Measurements from ENCODE around the gene SURF1. TPM values are rescaled to one million over a fixed set of nuclear protein-coding genes. Genes with fewer than 3 reads are reported as not detected.
"Not testable (repeated sequence)": the region's sequence is repeated elsewhere in the genome, so short reads cannot be mapped to it uniquely, and the experiment has no call there.

SURF1 gene
- total RNA-seq, 1 donor from 2014 or later = 40.9 TPM

- ATAC-seq (no peak), DNase-seq (ENCODE audit: low spot score) (no peak)
- intact Hi-C loops (cut with DNase I) = no loop called here
These were observed 30.1 kb upstream of the SURF1 start for GRCh38 chr9:133386338-133386737.

DNA sequence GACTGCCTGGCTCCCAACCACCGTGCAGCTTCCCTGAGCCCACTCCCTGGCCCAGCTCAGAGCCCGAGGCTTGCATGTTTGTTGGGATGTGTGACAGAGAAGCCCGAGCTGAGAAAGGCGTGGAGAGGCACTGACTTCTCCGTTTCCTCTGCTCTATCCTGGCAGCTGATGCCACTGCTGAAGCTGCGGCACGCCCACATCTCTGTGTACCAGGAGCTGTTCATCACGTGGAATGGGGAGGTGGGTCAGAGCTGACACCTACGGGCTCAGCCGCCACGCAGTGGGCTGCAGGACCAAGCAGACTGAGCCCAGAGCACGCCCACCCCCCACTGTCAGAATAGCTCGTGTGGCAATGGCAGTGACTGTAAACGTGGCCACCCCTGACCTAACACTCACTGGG, 29.2 kb upstream of the SURF1 start:
- ATAC-seq (no peak), DNase-seq (ENCODE audit: low spot score) (no peak)
- intact Hi-C loops (cut with DNase I) = no loop called here

GRCh38 chr9:133384736-133385321, 28.5 kb upstream of the SURF1 start:
- DNase-seq (ENCODE audit: low spot score) (no peak), ATAC-seq (no peak)
- intact Hi-C loops (cut with DNase I) = no loop called here

DNA sequence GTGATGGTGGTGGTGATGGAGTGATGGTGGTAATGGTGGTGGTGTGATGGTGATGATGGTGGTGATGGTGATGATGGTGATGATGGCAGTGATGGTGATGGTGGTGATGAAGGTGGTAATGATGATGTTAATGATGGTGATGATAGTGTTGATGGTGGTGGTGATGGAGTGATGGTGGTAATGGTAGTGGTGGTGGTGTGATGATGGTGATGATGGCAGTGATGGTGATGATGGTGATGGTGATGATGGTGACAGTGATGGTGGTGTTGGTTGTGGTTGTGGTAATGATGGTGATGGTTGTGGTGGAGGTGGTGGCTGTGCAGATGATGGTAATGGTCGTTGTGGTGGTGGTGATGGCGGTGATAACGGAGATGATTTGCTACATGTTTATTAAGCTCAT, 27.2 kb upstream of the SURF1 start:
- no peak for DNase-seq (ENCODE audit: low spot score)
- intact Hi-C loops (cut with DNase I) = no loop called here
- no peak for ATAC-seq

DNA sequence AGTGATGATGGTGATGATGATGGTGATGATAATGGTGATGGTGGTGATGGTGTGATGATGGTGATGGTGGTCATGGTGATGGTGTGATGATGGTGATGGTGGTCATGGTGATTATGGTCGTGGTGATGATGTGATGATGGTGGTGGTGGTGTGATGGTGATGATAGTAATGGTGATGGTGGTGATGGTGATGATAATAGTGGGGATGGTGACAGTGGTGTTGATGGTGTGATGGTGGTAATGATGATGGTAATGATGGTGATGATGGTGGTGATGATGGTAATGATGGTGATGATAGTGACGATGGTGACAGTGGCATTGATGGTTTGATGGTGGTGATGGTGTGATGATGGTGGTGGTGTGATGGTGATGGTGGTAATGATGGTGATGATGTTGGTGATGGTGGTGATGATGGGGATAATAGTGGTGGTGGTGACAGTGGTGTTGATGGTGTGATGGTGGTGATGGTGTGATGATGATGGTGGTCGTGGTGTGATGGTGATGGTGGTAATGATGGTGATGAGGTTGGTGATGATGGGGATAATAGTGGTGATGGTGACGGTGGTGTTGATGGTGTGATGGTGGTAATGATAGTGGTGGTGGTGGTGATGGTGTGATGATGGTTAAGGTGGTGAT, 26.3 kb upstream of the SURF1 start:
- intact Hi-C loops (cut with DNase I) = no loop called here
- no peak for ATAC-seq
- DNase-seq (ENCODE audit: low spot score) = no peak

DNA sequence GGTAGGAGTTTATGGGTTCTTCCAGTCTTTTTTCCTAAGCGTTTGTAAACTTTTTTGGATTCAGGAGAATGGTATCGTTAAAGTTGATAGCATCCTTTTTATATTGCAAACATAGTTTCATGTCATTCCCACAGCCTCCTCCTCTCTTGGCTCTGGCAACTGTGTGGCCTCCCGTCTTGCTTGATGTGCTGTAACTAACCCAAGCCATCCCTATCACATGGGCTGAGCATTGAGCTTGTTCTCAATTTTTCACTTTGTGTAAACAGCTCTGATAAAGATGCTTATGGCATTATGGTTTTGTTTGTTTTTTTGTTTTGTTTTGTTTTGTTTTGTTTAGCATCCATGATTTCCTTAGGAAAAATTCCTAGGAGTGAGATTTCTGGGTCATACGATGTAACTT, 24.4 kb upstream of the SURF1 start:
- intact Hi-C loops (cut with DNase I) = no loop called here
- DNase-seq (ENCODE audit: low spot score) (no peak), ATAC-seq (no peak)

- intact Hi-C loops (cut with DNase I) = no loop called here
- DNase-seq (ENCODE audit: low spot score) (no peak), ATAC-seq (no peak)
These were observed 23.1 kb upstream of the SURF1 start for GRCh38 chr9:133379153-133380086.

- intact Hi-C loops (cut with DNase I) = no loop called here
- ATAC-seq = no peak
- DNase-seq (ENCODE audit: low spot score) = no peak
These were observed 22.2 kb upstream of the SURF1 start for GRCh38 chr9:133378408-133378962.

GRCh38 chr9:133377721-133378216, 21.5 kb upstream of the SURF1 start:
- ATAC-seq (no peak), DNase-seq (ENCODE audit: low spot score) (no peak)
- intact Hi-C loops (cut with DNase I) = no loop called here

DNA sequence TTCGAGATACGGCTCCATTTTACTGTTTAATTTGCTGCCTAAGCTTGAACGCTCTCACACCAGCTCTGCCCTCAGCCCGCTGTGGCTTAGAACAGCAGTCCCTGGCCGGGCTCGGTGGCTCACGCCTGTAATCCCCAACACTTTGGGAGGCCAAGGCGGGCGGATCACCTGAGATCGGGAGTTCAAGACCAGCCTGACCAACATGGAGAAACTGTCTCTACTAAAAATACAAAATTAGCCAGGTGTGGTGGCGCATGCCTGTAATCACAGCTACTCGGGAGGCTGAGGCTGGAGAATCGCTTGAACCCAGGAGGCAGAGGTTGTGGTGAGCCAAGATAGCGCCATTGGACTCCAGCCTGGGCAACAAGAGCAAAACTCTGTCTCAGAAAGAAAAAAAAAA, 21.0 kb upstream of the SURF1 start:
- intact Hi-C loops (cut with DNase I); DNase-seq (ENCODE audit: low spot score); ATAC-seq: not testable (repeated sequence)

GRCh38 chr9:133375724-133376654, 19.7 kb upstream of the SURF1 start, which contains the start of the genes STKLD1 and SURF4:
TSS of gene STKLD1 (plus strand) at chr9:133376366. CDS start at chr9:133376474, 108 bp downstream.
TSS of gene SURF4 (minus strand) at chr9:133376060. CDS start at chr9:133375969, 91 bp downstream.
- intact Hi-C loops (cut with DNase I) = no loop called here
- ATAC-seq (peak; percentile 96), DNase-seq (ENCODE audit: low spot score) (peak; percentile 97)

DNA sequence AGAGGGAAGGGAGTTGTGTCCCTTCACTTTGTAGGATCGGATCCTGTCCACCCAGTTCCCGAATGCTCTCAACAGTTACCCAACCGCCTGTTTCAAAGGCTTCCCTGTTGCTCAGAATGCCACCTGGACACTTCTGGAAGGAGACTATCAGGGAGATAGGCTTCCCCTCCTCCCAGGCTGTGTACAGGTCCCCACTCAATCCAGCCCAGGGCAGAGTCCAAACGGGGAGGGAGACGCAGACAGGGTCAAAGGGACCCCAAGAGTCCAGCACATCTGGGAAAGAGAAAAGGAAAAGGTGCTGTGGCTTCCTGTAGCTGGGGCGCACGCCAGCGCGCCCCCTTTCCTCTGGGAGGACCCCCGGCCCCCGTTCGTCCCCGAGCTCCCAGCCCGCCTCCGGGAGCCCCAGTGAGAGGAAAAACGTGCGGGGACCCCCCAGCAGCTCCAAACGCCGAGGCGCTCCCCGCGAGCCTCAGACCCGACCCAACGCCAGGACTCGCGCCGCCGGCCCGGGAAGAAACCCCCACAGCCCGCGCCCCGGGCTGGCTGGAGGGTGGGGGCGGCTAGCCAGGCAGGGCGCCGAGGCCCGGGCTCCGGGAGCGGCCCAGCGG, 18.9 kb upstream of the SURF1 start:
- no peak for DNase-seq (ENCODE audit: low spot score)
- ATAC-seq = peak; percentile 1
- intact Hi-C loops (cut with DNase I) = no loop called here

- intact Hi-C loops (cut with DNase I) = no loop called here
- DNase-seq (ENCODE audit: low spot score) = no peak
- no peak for ATAC-seq
These were observed 18.4 kb upstream of the SURF1 start for GRCh38 chr9:133374612-133375115.

DNA sequence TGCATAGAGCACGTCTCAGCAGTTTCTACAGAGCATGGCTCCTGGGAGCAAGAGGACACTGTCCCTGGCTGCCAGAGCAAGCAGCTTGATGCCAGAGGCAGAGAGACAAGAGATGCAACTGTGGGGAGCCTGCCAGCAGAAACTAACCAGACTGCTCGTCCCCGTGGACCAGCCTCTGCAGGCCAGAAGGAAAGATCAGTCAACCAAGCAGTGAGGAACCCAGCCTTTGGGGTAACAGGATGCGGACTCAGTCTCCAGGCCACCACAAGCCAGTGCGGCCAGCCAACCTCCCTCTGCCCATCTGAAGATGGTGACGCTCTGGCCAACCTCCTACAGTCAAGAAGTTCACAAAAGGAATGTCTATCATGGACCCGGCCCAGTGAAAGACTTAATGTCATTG, 15.9 kb upstream of the SURF1 start:
- DNase-seq (ENCODE audit: low spot score) (no peak), ATAC-seq (no peak)
- intact Hi-C loops (cut with DNase I) = no loop called here

GRCh38 chr9:133371261-133371711, 15.0 kb upstream of the SURF1 start:
- intact Hi-C loops (cut with DNase I) = no loop called here
- no peak for DNase-seq (ENCODE audit: low spot score)
- ATAC-seq = no peak

GRCh38 chr9:133370685-133371084, 14.4 kb upstream of the SURF1 start:
- no peak for DNase-seq (ENCODE audit: low spot score)

GRCh38 chr9:133369933-133370332, 13.6 kb upstream of the SURF1 start:
- intact Hi-C loops (cut with DNase I) = no loop called here
- DNase-seq (ENCODE audit: low spot score) (no peak), ATAC-seq (no peak)

More at GRCh38 chr9:133370685-133371084, 14.4 kb upstream of the SURF1 start:
- intact Hi-C loops (cut with DNase I) = no loop called here
- no peak for ATAC-seq

- intact Hi-C loops (cut with DNase I) = no loop called here
- ATAC-seq (no peak), DNase-seq (ENCODE audit: low spot score) (no peak)
These were observed 13.1 kb upstream of the SURF1 start for GRCh38 chr9:133369422-133369821.
